ENCODE data around the gene CEP41.

- no peak for TF ChIP-seq EZH2 (IDR thresholded peaks at IDR 0.05; ENCODE audit: borderline replicate concordance, low read length)
- no peak for TF ChIP-seq CTCF (IDR thresholded peaks at IDR 0.05; ENCODE audit: low read length)
Measured at GRCh38 chr7:130415006-130415405, 25.8 kb downstream of the CEP41 start.

Data from OCI-LY1 (cell line).